Choroid plexus epithelial cell (primary cell): ENCODE measurements around the gene THEMIS2.
A peak's percentile ranks its signal among the peaks of the same experiment; 100 is the strongest.
"Not testable (repeated sequence)": the region's sequence is repeated elsewhere in the genome, so short reads cannot be mapped to it uniquely, and the experiment has no call there.

Source experiments
- DNase-seq: peaks from one replicate; pipeline ENCODE4 v3.0.0-alpha.2; 2010; ENCODE audit warnings: low read depth
- H3K4me3 ChIP-seq: 2 replicates; pipeline ENCODE4 v1.5.1; 2011; ENCODE audit warnings: low read depth, mild to moderate bottlenecking, control low read depth, low read length, moderate library complexity
- TF ChIP-seq, protein P1 (sequence below): conservative IDR thresholded peaks from 2 replicates; pipeline ENCODE4 v1.5.1; 2011; ENCODE audit warnings: low read depth, mild to moderate bottlenecking, control low read depth, inconsistent platforms, low read length, moderate library complexity

THEMIS2 gene

DNA sequence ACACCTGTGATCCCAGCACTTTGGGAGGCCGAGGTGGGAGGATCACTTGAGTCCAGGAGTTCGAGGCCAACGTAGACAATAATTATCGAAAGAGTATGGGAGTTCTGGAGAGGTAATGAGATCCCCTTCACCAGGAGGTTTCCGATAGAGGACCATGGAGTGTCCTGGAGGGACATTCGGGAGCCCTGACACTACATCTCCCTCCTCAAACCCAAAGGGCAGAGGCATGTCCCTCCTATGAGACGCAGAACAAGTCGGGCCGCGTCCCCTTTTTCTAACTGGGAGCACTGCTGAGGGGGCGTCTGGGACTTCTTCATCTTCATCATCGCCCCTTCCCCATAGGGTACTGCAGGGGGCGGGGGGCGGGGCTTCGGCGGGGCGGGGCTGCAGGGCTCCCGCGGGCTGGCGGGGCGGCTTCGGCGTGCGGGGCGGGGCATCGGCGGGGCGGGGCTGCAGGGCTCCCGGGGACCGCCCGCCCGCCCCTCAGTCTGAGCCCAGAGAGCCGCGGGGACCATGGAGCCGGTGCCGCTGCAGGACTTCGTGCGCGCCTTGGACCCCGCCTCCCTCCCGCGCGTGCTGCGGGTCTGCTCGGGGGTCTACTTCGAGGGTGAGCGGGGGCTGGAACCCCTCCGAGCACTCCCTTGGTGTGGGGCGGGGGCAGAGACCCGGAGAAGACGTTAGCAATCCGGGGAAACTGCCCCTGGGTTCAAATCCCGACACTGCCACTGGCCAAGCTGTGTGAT is at the start of gene THEMIS2:
TSS of gene THEMIS2 (plus strand) at position 486 of the 743 bp plus-strand sequence. CDS start at position 514, 28 bp downstream.
- H3K4me3 ChIP-seq = peak within 1 kb of the TSS; percentile 71
- TF ChIP-seq, protein P1, sequence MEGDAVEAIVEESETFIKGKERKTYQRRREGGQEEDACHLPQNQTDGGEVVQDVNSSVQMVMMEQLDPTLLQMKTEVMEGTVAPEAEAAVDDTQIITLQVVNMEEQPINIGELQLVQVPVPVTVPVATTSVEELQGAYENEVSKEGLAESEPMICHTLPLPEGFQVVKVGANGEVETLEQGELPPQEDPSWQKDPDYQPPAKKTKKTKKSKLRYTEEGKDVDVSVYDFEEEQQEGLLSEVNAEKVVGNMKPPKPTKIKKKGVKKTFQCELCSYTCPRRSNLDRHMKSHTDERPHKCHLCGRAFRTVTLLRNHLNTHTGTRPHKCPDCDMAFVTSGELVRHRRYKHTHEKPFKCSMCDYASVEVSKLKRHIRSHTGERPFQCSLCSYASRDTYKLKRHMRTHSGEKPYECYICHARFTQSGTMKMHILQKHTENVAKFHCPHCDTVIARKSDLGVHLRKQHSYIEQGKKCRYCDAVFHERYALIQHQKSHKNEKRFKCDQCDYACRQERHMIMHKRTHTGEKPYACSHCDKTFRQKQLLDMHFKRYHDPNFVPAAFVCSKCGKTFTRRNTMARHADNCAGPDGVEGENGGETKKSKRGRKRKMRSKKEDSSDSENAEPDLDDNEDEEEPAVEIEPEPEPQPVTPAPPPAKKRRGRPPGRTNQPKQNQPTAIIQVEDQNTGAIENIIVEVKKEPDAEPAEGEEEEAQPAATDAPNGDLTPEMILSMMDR = no peak
- peak; percentile 32 for DNase-seq

DNA sequence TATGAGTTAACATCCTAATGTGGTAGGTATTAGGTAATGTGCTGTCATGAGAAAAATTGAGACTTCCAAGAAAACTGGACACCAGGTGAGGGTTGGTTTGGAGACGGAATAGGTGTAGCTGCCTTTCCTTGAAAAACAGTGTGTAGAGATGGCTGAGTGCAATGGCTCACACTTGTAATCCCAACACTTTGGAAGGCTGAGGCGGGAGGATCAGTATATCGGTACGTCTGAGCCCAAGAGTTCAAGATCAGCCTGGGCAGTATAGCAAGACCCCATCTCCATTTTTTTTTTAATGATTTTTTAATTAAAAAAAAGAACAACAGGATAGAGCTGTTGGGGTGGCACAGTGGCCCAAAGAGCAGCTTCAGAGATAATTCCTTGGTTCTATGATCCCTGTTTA is 48.6 kb upstream of the THEMIS2 start:
- H3K4me3 ChIP-seq = no peak overlapping the region
- TF ChIP-seq, protein P1 = no peak
- no peak for DNase-seq

GRCh38 chr1:27824411-27824810 is 47.9 kb upstream of the THEMIS2 start:
- TF ChIP-seq, protein P1 = no peak
- no peak overlapping the region for H3K4me3 ChIP-seq
- DNase-seq = no peak

- DNase-seq, H3K4me3 ChIP-seq: not testable (repeated sequence)
Observed at GRCh38 chr1:27829339-27829960, 42.9 kb upstream of the THEMIS2 start.

DNA sequence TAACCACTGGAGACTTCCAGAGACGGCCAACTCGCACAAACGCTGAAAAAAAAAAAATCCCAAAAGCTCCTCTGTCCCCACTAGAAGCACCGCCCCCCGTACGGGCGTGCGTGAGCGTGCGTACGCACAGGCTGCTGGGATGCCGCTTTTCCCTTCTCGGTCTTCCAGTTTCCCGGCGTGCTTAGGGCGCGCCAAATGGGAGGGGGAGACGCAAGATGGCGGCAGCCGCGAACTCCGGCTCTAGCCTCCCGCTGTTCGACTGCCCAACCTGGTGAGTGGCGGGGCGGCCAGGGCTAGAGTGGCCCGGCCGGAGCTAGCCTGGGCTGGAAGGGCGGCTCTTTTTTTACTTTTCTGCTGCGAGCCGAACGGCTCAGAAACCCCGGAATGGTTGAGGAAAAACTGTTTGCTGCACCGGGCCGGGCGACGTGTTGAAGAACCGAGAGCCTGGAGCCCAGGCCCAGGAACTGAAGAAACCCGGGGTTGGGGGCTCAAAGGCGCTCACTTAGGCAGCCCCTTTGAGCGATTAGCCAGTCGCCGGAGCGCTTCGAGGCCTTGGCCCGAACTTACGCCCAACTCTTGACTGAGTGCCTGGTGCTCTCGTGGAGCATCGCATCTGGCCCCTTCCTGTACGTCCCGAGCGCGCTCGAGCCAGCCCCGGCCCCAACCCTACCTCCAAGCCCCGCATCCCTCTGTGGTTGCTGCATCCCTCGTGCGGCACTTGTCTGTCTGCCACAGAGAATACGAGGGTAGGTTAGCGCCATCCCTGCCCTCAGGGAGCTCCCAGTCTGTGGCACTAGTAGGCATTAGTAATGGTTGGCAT is 41.5 kb upstream of the THEMIS2 start, which contains the start of gene PPP1R8:
TSS of gene PPP1R8 (plus strand) at position 162 of the 820 bp plus-strand sequence. CDS start at position 216, 54 bp downstream.
- TF ChIP-seq, protein P1 = no peak
- peak; percentile 97 for DNase-seq
- peak within 1 kb of the TSS; percentile 88 for H3K4me3 ChIP-seq

- TF ChIP-seq, protein P1 = no peak
- DNase-seq = peak; percentile 15
Observed at GRCh38 chr1:27831568-27832410, 40.6 kb upstream of the THEMIS2 start.

More at GRCh38 chr1:27831568-27832410, 40.6 kb upstream of the THEMIS2 start:
- peak overlapping the region; percentile 88 for H3K4me3 ChIP-seq
